ENCODE data around the gene ENKD1. TPM values are rescaled to one million over a fixed set of nuclear protein-coding genes. Genes with fewer than 3 reads are reported as not detected.

The ENKD1 gene
- total and polyA plus RNA-seq, 2 of the 13 experiments (the other 11 are each of a cell fraction or from before 2014, with no cell fraction given): 10.8 to 20.8 TPM

DNA sequence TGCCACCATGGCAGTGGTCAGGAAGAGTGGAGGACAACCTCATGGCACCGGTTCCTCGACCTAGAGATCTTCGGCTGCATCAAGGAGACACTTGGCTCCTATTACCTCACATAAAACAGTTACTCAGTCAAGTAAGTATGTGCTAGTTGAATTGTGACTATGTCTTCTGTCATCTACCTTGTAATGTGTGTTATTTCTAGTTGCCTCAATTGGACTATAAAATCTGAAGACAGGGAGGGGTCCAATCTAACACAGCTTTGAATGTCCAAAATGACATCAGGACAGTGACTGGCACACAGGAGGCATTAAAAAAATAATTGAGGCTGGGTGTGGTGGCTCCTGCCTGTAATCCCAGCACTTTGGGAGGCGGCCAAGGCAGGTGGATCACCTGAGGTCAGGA, 17.2 kb upstream of the ENKD1 start:
- TF ChIP-seq SNAPC2 (CRISPR knock-in tag; IDR thresholded peaks at IDR 0.05): no peak
- no peak for TF ChIP-seq ZNF614 (CRISPR knock-in tag; IDR thresholded peaks at IDR 0.05; ENCODE audit: borderline replicate concordance)
- no peak for TF ChIP-seq ZNF225 (CRISPR knock-in tag; IDR thresholded peaks at IDR 0.05)
- no peak for TF ChIP-seq ZNF431 (CRISPR knock-in tag; IDR thresholded peaks at IDR 0.05; ENCODE audit: borderline replicate concordance, low read depth)
- TF ChIP-seq ZNF589 (CRISPR knock-in tag; conservative IDR thresholded peaks at IDR 0.05): no peak
- TF ChIP-seq, protein P1, sequence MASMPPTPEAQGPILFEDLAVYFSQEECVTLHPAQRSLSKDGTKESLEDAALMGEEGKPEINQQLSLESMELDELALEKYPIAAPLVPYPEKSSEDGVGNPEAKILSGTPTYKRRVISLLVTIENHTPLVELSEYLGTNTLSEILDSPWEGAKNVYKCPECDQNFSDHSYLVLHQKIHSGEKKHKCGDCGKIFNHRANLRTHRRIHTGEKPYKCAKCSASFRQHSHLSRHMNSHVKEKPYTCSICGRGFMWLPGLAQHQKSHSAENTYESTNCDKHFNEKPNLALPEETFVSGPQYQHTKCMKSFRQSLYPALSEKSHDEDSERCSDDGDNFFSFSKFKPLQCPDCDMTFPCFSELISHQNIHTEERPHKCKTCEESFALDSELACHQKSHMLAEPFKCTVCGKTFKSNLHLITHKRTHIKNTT (CRISPR knock-in tag; IDR thresholded peaks at IDR 0.05): no peak
- TF ChIP-seq REPIN1 (CRISPR knock-in tag; IDR thresholded peaks at IDR 0.05; ENCODE audit: borderline replicate concordance, low read depth): no peak
- TF ChIP-seq, protein P2, sequence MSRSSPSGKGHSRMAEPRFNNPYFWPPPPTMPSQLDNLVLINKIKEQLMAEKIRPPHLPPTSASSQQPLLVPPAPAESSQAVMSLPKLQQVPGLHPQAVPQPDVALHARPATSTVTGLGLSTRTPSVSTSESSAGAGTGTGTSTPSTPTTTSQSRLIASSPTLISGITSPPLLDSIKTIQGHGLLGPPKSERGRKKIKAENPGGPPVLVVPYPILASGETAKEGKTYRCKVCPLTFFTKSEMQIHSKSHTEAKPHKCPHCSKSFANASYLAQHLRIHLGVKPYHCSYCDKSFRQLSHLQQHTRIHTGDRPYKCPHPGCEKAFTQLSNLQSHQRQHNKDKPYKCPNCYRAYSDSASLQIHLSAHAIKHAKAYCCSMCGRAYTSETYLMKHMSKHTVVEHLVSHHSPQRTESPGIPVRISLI (CRISPR knock-in tag; IDR thresholded peaks at IDR 0.05; ENCODE audit: borderline replicate concordance): no peak
- TF ChIP-seq, protein P3, sequence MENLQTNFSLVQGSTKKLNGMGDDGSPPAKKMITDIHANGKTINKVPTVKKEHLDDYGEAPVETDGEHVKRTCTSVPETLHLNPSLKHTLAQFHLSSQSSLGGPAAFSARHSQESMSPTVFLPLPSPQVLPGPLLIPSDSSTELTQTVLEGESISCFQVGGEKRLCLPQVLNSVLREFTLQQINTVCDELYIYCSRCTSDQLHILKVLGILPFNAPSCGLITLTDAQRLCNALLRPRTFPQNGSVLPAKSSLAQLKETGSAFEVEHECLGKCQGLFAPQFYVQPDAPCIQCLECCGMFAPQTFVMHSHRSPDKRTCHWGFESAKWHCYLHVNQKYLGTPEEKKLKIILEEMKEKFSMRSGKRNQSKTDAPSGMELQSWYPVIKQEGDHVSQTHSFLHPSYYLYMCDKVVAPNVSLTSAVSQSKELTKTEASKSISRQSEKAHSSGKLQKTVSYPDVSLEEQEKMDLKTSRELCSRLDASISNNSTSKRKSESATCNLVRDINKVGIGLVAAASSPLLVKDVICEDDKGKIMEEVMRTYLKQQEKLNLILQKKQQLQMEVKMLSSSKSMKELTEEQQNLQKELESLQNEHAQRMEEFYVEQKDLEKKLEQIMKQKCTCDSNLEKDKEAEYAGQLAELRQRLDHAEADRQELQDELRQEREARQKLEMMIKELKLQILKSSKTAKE (CRISPR knock-in tag; IDR thresholded peaks at IDR 0.05; ENCODE audit: borderline replicate concordance): no peak
- TF ChIP-seq SETDB1 (CRISPR knock-in tag; IDR thresholded peaks at IDR 0.05; ENCODE audit: borderline replicate concordance): no peak
- in situ Hi-C loops (cut with HindIII; ENCODE audit: extremely low pct_ligation_motif_present, low pct_unique_long_range_greater_than_20kb) (no loop called here), intact Hi-C loops (cut with micrococcal nuclease; ENCODE audit: unreplicated experiment) (no loop called here)
- Histone ChIP-seq H3K9ac (ENCODE audit: insufficient read depth, low read depth, low read length) (no peak overlapping the region), H3K4me3 (replicated peaks in 1 of 3; ENCODE audit: insufficient read depth in 1 of 3, low read depth in 2 of 3, low read length in 3 of 3) (no peak overlapping the region), H3K4me2 (ENCODE audit: low read depth, low read length) (no peak overlapping the region), H3K27me3 (ENCODE audit: control insufficient read depth in 1 of 2, insufficient read depth in 2 of 2, low read length in 2 of 2) (no peaks in the 10 kb centered on the region), H3K79me2 (ENCODE audit: insufficient read depth, low read length) (no peaks in the 10 kb centered on the region), H3K36me3 (replicated peaks in 1 of 2; ENCODE audit: control insufficient read depth in 1 of 2, insufficient read depth in 2 of 2, low read length in 2 of 2) (peaks cover 15 to 32% of the 10 kb centered on the region in 2 experiments), H3K4me1 (ENCODE audit: insufficient read depth, low read length) (no peaks in the 10 kb centered on the region), H2AFZ (ENCODE audit: low read length) (no peak overlapping the region), H3K9me3 (ENCODE audit: low read length) (no peaks in the 10 kb centered on the region), H4K20me1 (ENCODE audit: insufficient read depth, low read length) (no peaks in the 10 kb centered on the region), H3K27ac (ENCODE audit: extremely low read length, insufficient read depth, low read length) (no peak overlapping the region)
- BruUV-seq (replicated peaks): no TSS peak
- no peak for FAIRE-seq
- DNase-seq (ENCODE audit: low spot score): no peak
- ATAC-seq: no peak
- 96% methylated on average over 4 of the region's 4 CpGs for WGBS (ENCODE audit: low lambda C conversion rate)
- CTCF ChIA-PET (ENCODE audit: low intra/inter-chr PET ratio, low total read pairs): no interaction called here
- POLR2A ChIA-PET: no interaction called here

Measured in HepG2 (cell line).